Heart left ventricle (tissue), 16 donors: Measurements from ENCODE around the gene NEUROD2. TPM values are rescaled to one million over a fixed set of nuclear protein-coding genes. Genes with fewer than 3 reads are reported as not detected.
A peak's percentile ranks its signal among the peaks of the same experiment; 100 is the strongest.

Experiments
- ATAC-seq, 4 donors: fragments of 200-7000 bp; cut with Tn5 transposase; one replicate each; pipeline ENCODE4 v1.9.1; 2020 to 2022; ENCODE audit warnings: moderate library complexity in 4 of 4, mild to moderate bottlenecking in 3 of 4, moderate number of reproducible peaks in 1 of 4
- DNase-seq, 5 donors: peaks; one replicate each; pipeline ENCODE4 v3.0.0-alpha.2; 2020
- H3K27ac ChIP-seq, 12 donors: fragments of 200-600 bp; sonication (generic) in 4 of 12; one replicate each; pipeline versions ENCODE4 v1.5.0 to v1.8.0; 2016 to 2022; ENCODE audit warnings: mild to moderate bottlenecking in 2 of 12
- H3K27me3 ChIP-seq, 9 donors: fragments of 200-600 bp; sonication (generic) in 2 of 9; one replicate each; pipeline versions ENCODE4 v1.5.1 to v1.8.0; 2016 to 2022; ENCODE audit warnings: mild to moderate bottlenecking in 3 of 9
- H3K36me3 ChIP-seq, 9 donors: fragments of 200-600 bp; sonication (generic) in 2 of 9; one replicate each; pipeline versions ENCODE4 v1.5.0 to v1.8.0; 2018 to 2022; ENCODE audit warnings: mild to moderate bottlenecking in 2 of 9
- H3K4me1 ChIP-seq, 12 donors: fragments of 200-600 bp; sonication (generic) in 4 of 12; one replicate each; pipeline versions ENCODE4 v1.5.0 to v1.8.0; 2016 to 2022; ENCODE audit warnings: mild to moderate bottlenecking in 3 of 12
- H3K4me3 ChIP-seq, 12 donors: fragments of 200-600 bp; sonication (generic) in 4 of 12; one replicate each; pipeline versions ENCODE4 v1.5.0 to v1.8.0; 2017 to 2022; ENCODE audit warnings: mild to moderate bottlenecking in 9 of 12, moderate library complexity in 4 of 12
- H3K9me3 ChIP-seq, 12 donors: fragments of 200-600 bp; sonication (generic) in 4 of 12; one replicate each; pipeline versions ENCODE4 v1.5.0 to v1.8.0; 2016 to 2022; ENCODE audit warnings: mild to moderate bottlenecking in 1 of 12
- POLR2A ChIP-seq, 2 donors: fragments of 450-650 bp; IDR thresholded peaks; one replicate each; pipeline ENCODE4 v1.6.1; 2017; ENCODE audit warnings: antibody characterized with exemption in 2 of 2, mild to moderate bottlenecking in 2 of 2, moderate library complexity in 2 of 2
- WGBS, 4 donors: extraction: QIAGEN DNeasy Blood & Tissue Kit in 2 of 4; methylation state at CpG; one replicate each; pipeline versions ENCODE4 v1.1.5 to v1.1.7; 2013 to 2018; 5-methylcytosine and 5-hydroxymethylcytosine counted together
- intact Hi-C, 10 donors: fragments of 100-400 bp; cut with DNase I; formaldehyde crosslinking; loops; one replicate each; pipeline versions ENCODE4 v1.11.1 to v1.14.2; 2022
- polyA plus RNA-seq, 2 donors: library from polyadenylated mRNA; stranded (reverse); fragments of 200-250 nt; gene quantifications; one replicate each; pipeline ENCODE4 v1.2.3, GENCODE V29; 2013
- total RNA-seq, 9 donors: library from RNA; depleted of rRNA in 2 of 9; stranded (reverse); fragments of >200 nt in 2 of 9; fragmentation: NEBNext Ultra II Directional in 3 of 9; extraction: Animal tissue kit (Norgen Biotek cat#: 25700) in 3 of 9; gene quantifications; one replicate each; pipeline versions ENCODE4 v1.1.0 to v1.2.4, GENCODE V29; 2016 to 2023
- TF ChIP-seq, protein P1 (sequence below), 12 donors: fragments of 200-600 bp; sonication (generic) in 4 of 12; IDR thresholded peaks; one replicate each; pipeline versions ENCODE4 v1.5.0 to v1.8.0; 2018 to 2022; ENCODE audit warnings: antibody characterized with exemption in 12 of 12, mild to moderate bottlenecking in 5 of 12
- donor health status: ischemic (EF 13 %, LVEDD 7.1; RV severe dilation, severe dysfunction).
- donor health status: healthy with polysubstance abuse.
- donor health status: DM: no; HTN: yes; CAD: no.
- donor health status: DM: no; HTN: no; CAD: no.
- donor health status: ischemic (EF 25% LVEDD 6.9; RV normal size, moderate dysfunction).
- donor health status: ischemic (EF 25% LVEDD 5.7; RV mildly dilated, moderate dysfunction).
- donor health status: healthy.
- donor health status: DM: yes; HTN: yes; CAD: no.
- donor health status: ischemic (EF 35%, LVEDD 5.7; RV mildly dilated, moderate dysfunction).
- donor health status: nonischemic (EF 11% LVEDD 7.7; RV severe dilation, severe dysfunction).
- donor health status: DM: yes; HTN: yes; CAD: no.
- donor health status: PGD.
- donor health status: ischemic (EF 29% LVEDD 5.4; RV normal size, mild dysfunction).
- donor health status: nonischemic (EF 23%, LVEDD 6.1; RV moderate dilation, normal function).

The NEUROD2 gene
- total and polyA plus RNA-seq, 11 donors, result not detected

DNA sequence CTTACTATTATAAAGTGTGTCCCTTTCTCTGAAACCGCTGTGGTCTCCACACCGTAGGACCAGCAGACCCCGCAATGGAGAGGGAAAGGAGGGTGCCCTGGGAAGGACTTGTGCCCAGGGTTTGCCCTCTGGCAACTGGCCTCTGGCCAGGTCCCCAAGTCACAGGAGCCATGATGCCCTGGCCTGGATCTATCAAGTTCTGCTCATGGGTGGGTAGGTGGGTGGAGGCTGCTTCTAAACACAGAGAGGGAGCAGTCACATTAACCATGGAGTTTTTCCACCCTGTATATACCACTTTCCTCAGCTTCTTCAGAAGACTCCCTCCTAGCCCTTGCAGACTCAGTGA, 9.4 kb upstream of the NEUROD2 start:
- DNase-seq (no peak), ATAC-seq (no peak)
- Histone ChIP-seq H3K27ac (no peak overlapping the region), H3K9me3 (no peaks in the 10 kb centered on the region), H3K27me3 (peaks cover 0 to 39% (median 4%) of the 10 kb centered on the region in 9 donors), H3K4me1 (peaks cover 0 to 19% (median 5%) of the 10 kb centered on the region in 12 donors), H3K36me3 (no peaks in the 10 kb centered on the region), H3K4me3 (peak overlapping the region in 9 of 12 donors; percentile 21 to 86 (median 63))
- no peak for TF ChIP-seq POLR2A (IDR thresholded peaks at IDR 0.05)
- TF ChIP-seq, protein P1, sequence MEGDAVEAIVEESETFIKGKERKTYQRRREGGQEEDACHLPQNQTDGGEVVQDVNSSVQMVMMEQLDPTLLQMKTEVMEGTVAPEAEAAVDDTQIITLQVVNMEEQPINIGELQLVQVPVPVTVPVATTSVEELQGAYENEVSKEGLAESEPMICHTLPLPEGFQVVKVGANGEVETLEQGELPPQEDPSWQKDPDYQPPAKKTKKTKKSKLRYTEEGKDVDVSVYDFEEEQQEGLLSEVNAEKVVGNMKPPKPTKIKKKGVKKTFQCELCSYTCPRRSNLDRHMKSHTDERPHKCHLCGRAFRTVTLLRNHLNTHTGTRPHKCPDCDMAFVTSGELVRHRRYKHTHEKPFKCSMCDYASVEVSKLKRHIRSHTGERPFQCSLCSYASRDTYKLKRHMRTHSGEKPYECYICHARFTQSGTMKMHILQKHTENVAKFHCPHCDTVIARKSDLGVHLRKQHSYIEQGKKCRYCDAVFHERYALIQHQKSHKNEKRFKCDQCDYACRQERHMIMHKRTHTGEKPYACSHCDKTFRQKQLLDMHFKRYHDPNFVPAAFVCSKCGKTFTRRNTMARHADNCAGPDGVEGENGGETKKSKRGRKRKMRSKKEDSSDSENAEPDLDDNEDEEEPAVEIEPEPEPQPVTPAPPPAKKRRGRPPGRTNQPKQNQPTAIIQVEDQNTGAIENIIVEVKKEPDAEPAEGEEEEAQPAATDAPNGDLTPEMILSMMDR (IDR thresholded peaks at IDR 0.05), result no peak
- intact Hi-C loops, result loop anchor here in 1 of 10 donors (5.0 kb wide), 1 partner anchor 45 kb away; no protein-coding TSS in a partner anchor
- 75 to 100% (median 83%) methylated on average over 3 of the region's 3 CpGs for WGBS, 4 donors

DNA sequence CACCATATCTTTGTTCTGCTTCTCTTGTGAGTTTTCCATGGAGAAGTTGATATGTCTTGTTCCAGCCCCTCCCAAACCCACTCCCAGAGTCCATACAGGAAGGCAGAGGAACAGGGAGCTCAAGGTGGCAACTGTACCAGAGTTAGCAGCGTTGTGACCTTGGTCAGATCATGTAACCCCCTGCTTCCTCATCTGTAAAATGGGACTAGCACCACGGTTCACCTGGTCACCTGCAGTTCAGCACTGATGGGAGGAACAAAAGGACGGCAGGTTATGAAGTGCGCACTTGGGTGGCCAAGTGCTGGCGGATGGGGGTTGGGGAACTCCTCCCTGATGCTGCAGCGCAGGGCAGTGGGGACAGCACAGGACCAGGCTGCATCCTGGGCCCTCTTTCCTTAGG, 7.7 kb upstream of the NEUROD2 start:
- no peak for ATAC-seq
- TF ChIP-seq, protein P1 (IDR thresholded peaks at IDR 0.05), result no peak
- no peak for TF ChIP-seq POLR2A (IDR thresholded peaks at IDR 0.05)
- H3K36me3 ChIP-seq, result no peaks in the 10 kb centered on the region

DNA sequence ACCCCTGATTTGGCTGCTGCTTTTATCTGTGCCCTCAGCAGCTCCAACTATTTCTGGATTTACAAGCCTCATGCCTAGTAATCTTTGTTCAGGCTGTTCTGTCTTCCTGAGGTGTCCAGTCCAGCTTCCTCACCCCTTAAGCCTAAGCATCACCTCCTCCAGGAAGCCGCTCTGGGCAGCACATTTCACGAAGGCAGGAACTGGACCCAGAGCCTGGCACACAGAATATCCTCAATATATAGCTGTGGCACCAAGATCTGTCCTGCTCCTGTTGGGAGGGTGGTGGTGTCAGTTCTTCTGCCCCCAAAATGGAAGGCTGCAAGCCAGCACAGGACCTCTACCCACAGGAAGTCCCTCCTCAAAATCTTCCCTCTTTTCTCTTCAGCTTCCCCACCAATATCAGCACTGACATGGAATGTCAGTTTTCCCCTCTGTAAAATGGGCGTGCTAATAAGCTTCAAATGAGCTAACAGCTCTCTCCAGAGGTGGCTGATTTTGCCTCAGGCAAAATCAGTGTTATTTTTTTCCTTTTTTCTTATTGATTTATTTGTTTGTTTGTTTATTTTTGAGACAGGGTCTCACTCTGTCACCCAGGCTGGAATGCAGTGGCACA, 6.9 kb upstream of the NEUROD2 start:
- no peak for ATAC-seq
- intact Hi-C loops, result loop anchor here in 1 of 10 donors (5.0 kb wide), 1 partner anchor 42 kb away; no protein-coding TSS in a partner anchor
- H3K27me3 ChIP-seq, result peaks cover 0 to 48% (median 4%) of the 10 kb centered on the region in 9 donors

More for the DNA sequence above, 7.7 kb upstream of the NEUROD2 start:
- DNase-seq, result no peak
- Histone ChIP-seq H3K9me3 (no peaks in the 10 kb centered on the region), H3K4me1 (peaks cover 0 to 18% (median 5%) of the 10 kb centered on the region in 12 donors), H3K27ac (no peak overlapping the region), H3K4me3 (no peak overlapping the region), H3K27me3 (peaks cover 0 to 45% (median 4%) of the 10 kb centered on the region in 9 donors)
- intact Hi-C loops, result loop anchor here in 1 of 10 donors (5.0 kb wide), 1 partner anchor 43 kb away; no protein-coding TSS in a partner anchor
- 50 to 68% (median 58%) methylated on average over 5 to 6 of the region's 6 CpGs for WGBS, 4 donors

DNA sequence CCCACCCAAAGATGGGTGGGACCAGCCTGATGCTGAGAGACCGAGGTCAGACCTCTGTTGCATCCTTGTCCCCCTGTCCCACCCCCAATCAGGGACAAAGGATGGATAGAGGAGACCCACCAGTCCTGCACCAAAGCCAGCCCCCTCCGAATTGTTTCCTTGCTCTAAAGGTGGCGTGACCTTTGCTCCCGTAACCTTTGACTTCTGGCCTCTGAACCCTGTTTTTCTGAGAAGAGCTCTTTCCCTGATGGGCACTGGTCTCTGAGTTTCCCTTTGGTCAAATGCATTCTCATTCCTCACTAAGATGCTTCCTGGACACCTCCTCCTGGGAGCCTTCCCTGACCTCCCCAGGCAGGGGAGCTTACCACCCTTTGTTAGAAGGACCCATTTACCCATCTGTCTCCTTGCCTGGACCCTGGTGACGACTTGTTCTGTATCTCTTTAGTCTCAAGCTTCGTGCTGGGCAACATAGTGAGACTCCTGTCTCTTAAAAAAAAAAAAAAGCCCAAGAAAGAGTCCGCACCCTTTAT, 5.3 kb upstream of the NEUROD2 start:
- Histone ChIP-seq H3K4me3 (no peak overlapping the region), H3K9me3 (no peaks in the 10 kb centered on the region), H3K36me3 (no peaks in the 10 kb centered on the region), H3K27me3 (peaks cover 9 to 64% (median 19%) of the 10 kb centered on the region in 9 donors), H3K4me1 (peaks cover 0 to 13% (median 4%) of the 10 kb centered on the region in 12 donors), H3K27ac (no peak overlapping the region)
- no peak for ATAC-seq
- no peak for TF ChIP-seq POLR2A (IDR thresholded peaks at IDR 0.05)
- TF ChIP-seq, protein P1 (IDR thresholded peaks at IDR 0.05), result no peak
- intact Hi-C loops, result no loop called here
- peak in 1 of 5 donors; percentile 1 for DNase-seq
- 63 to 74% (median 71%) methylated on average over 7 of the region's 7 CpGs for WGBS, 4 donors

More for the DNA sequence above, 6.9 kb upstream of the NEUROD2 start:
- H3K9me3 ChIP-seq, result no peaks in the 10 kb centered on the region
- no peak for TF ChIP-seq POLR2A (IDR thresholded peaks at IDR 0.05)
- TF ChIP-seq, protein P1 (IDR thresholded peaks at IDR 0.05), result no peak
- no peak overlapping the region for H3K4me3 ChIP-seq
- no peaks in the 10 kb centered on the region for H3K36me3 ChIP-seq
- no peak overlapping the region for H3K27ac ChIP-seq
- no peak for DNase-seq
- peaks cover 0 to 18% (median 5%) of the 10 kb centered on the region in 12 donors for H3K4me1 ChIP-seq
- WGBS, 4 donors, result 87 to 93% (median 87%) methylated on average over 3 of the region's 3 CpGs
